ENCODE data around the gene AUTS2.

AUTS2 gene

DNA sequence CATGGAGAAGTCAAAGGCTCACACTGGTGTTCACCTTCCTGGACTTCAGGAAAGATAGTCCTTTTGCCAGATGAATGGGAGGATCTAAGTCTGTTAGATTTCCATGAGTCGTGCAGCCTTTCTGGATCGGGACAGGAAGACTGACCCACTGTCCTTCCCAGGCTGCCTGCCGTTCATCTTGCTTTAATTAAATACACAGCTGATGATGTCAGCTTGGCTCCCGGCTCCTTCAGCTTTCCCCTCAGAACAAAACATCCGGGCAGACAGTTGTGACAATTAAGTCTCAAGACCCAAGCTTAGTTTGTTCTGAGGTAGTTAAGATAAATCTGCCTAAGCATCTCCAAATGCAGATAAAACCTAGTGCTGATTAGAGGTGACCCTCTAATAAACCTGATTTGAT lies 58.6 kb downstream of the AUTS2 start:
- no peak for DNase-seq (ENCODE audit: low read depth)

DNA sequence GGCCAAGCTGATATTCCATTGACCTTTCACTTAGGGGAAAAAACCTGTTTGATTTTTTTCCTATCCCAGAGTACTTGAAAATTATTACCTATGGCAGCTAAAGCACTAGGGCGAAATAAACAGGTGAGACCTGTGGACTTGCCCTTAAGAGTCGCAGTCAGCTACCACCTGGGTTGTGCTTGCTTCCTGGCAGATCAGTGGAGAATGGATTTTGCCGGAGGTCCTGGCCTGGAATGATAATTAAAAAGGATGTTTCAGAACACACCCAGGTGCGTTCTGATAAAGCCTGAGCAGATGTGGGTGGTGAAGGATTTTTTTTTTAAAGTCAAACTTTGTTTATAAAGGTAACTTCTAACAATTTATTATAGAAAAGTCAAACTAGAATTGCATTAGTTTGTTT lies 59.1 kb downstream of the AUTS2 start:
- no peak for DNase-seq (ENCODE audit: low read depth)

DNA sequence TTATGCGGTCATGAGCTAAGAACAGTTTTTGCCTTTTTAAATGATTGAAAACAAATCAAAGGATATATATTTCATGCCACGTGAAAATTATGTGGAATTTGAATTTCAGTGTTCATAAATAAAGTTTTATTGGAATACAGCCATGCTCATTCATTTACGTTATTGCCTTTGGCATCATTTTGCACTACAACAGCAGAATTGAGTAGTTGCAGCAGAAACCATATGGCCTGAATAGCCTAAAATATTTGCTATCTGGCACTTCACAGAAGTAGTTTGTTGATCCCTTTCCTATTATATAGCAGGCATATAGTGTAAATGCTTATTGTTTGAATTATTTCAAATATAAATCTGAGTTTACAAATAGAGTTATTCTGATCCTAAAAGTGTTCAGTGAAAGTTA lies 59.7 kb downstream of the AUTS2 start:
- DNase-seq (ENCODE audit: low read depth): no peak

DNA sequence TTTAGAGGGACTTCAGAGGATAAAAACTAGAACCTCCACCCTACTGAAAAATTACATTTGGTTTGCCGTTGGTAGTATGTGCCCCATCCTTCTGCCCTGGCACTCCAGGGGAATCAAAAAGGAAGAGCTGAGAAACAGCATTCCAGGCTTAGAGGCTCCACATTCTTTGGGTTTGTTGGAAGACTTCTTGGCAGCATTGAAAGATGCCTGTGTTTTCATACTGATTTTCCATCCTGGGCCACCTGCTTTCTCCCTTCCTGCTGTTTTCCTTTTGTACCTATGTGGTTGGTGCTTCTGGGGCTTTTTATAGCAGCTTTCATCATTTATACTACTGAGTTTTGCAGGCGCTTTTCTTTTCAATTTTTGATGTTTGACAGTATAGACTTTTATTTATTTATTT lies 61.7 kb downstream of the AUTS2 start:
- no peak for DNase-seq (ENCODE audit: low read depth)

DNA sequence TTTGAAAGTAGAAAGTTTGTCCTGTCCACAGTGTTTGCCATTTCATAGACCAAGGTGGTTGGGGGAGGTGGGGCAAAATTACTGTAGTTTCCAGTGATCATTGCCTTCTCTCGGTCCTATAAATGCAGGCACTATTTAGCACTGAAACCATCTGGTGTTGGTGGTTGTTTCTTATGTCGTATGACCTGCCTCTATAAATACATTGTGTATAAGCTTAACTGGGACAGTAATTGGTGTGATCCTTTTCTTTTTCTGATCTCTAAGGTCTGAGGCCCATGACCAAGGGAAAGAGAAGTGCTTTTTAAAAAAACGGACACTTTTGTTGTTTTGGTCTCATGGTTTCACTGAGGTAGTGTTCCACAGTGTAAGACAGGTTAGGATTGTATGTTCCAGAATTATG lies 63.1 kb downstream of the AUTS2 start:
- DNase-seq (ENCODE audit: low read depth): no peak

DNA sequence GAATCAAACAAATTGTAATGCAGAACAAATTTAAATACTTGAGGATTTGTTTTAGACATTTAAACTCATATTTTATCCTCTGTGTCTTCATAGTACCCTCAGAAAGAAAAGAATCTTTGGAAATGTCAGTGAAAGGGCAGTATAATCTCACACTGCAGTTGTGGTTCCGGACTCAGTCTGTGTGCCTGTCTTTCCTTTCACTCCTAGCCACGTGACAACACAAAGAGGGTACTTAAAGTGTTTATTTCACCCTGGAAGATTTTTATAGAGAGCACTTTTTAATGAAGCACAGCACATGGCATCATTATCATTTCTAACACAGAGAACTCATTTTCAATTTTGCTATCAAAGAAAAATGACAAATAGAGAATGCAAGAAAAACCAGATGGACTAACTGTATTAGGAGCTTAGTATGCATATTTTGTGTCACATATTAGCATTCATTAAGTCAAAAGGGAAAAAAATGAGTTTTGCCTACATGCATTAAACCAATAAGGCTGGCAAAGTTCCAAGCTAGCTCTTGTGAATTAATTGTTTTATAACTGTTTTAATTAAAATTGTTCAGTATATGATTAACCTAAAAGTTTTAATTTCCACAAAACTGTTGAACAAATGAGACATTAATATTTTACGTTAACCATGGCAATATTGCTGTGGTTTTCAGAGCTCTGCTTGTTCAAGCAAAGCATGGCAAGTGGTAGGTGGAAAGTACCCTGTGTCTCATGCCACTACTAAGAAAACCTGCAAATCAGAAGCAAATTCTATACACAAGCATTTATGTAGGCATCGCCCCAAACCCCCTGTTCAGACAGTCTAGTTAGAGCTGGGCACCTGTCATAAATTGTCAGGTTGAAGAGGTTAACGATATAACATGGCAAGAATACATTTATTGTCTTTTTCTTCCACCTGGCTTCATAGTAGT lies 65.9 kb downstream of the AUTS2 start:
- DNase-seq (ENCODE audit: low read depth): no peak

DNA sequence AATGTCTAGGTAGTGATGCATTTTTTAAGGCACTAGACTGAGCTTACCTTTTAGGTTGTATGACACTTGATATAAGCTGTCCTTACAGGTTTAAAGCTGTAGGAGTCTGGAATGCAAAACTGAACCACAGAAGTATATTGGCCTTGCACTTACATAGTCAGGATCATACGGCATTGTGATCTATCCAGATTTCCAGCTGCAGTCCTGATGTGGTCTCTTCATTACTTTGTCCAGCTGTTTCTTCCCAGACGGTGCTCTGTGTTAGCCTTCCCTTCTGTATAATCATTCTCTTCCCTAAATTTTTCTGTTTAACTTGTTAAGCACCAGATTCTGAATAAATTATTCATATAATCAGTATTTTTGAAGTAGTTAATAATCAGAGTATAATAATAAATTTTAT lies 67.1 kb downstream of the AUTS2 start:
- DNase-seq (ENCODE audit: low read depth): no peak

DNA sequence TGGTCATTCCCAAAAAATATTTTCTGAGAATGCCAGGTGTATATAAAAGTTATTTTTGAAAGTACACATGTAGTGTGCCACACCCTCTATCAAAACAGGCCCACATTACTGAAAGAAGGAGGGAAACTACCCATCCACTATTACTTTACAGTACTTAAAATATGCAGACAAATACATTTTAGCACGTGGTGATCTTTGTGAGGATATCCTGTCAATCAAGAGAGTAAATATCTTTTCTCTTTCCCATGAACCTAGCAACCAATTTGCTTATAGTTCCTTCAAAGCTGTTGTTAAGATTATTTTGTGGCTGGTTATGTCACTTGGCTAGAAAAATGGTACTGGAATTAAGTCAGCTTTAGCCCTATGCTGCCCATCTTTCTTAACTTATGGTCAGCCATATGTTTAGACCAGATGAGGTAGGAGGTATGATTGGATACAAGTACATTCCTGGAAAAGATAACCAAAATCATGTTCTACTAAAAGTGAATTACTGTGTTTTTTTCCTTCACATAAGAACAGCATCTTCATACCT lies 70.1 kb downstream of the AUTS2 start:
- no peak for DNase-seq (ENCODE audit: low read depth)

DNA sequence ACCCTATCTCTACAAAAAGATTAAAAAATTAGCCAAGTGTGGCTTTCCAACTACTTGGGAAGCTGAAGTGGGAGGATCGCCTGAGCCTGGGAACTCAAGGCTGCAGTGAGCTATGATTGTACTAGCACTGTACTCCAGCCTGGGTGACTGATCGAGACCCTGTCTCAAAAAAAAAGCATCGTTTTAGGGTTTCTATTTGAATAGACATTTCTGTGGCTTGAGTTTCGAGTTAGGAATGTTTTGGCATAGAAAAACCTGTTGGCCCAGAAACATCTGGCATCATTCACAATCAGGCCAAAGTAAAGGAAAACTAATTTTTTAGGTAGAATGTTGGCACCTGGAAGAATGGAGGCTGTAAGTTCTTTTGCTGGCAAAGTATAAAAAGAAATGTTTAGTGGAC lies 72.4 kb downstream of the AUTS2 start:
- DNase-seq (ENCODE audit: low read depth): no peak

DNA sequence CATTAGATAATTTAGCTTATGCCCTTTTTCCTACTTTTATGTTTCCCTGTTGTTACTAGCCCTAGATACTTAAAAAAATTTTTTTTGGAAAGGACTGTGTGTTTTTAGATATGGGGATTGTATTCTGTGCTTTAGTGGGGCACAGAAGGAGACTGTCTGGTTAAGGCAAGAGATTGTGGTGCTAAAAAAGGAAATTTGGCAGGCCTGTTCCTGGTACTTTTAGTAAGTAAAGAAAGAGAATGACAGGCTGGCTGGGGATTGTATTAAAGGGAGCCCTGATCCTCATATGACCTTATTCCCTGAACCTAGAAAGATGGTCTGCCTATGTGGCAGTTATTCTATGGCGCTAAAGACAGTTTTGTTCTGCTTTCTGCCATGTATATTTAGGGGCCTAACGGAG lies 74.8 kb downstream of the AUTS2 start:
- no peak for DNase-seq (ENCODE audit: low read depth)

DNA sequence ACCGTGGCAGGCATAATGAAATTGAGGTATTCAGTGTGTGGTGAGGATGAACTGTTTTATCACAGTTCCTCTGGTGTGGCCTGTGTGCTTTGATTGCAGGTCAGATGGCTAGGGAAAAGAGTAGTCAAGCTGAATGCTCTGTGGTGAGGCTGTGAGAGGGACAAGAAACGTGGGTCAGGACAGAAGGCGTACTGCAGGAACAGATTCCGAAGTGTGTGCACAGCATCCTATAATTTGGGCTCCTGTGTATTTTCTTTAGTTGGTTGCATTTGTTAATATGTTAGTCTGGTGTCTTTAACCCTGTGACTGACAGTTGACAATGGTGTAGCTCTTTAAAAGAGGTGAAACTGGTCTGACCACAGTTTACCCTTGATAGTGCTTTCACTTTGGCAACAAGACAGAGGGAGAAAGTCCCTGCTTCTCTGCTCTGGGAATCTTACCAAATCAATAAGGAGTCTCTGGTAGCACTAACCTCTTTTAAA lies 76.5 kb downstream of the AUTS2 start:
- no peak for DNase-seq (ENCODE audit: low read depth)

DNA sequence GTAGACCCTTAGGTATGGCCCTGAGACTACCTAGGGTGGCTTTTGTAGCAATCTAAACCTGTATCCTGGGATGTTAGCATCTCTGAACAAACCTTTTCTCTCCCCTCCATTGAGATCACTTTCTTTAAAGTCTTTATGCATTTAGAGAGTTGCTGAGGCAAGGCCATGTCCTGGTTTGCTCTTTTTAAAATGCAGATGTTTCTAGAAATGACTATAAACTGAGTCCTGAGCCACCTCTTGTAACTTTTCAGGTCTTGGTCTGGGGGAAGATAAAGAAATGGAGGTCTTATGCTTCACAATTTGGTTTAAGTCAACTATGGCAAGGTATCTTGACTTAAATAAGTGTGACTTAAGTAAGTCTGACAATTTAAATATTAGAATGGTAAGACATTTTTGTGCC lies 78.0 kb downstream of the AUTS2 start:
- no peak for DNase-seq (ENCODE audit: low read depth)

DNA sequence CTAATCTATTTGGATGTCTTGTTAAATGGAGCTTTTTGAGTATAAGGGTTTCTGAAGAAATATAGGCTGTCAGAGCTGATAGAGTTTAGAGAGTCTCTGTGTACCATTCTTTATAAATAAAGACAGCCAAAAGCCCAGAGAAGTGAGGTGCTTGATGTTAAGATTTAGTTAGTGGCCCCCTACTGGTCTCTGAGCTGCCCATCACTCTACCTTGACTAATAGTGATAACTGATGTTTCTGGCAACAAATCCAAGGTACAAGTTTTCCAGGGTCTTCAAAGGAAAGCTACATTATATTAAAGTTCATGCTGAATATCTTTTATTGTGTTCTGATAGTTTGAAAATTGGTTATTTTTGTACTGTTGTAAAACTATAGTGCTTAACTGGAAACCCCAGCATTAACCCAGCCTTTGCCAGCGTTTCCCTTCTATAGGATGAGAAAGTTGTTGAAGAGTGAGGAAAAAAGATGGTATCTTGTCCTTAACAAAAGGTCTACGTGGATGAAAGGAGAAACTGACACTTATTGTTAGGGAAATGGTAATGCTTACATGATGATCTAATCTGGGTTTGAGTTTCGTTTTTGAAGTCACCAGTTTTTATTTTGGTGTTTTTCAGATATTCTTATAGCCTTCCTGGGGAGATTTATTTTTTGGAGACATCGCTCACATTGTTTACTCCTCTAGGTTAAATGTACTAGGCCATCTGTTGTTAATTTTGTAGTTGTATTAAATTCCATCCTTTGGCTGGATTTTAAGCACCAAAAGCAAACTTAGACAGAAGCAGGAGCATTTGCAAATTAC lies 79.0 kb downstream of the AUTS2 start:
- no peak for DNase-seq (ENCODE audit: low read depth)

DNA sequence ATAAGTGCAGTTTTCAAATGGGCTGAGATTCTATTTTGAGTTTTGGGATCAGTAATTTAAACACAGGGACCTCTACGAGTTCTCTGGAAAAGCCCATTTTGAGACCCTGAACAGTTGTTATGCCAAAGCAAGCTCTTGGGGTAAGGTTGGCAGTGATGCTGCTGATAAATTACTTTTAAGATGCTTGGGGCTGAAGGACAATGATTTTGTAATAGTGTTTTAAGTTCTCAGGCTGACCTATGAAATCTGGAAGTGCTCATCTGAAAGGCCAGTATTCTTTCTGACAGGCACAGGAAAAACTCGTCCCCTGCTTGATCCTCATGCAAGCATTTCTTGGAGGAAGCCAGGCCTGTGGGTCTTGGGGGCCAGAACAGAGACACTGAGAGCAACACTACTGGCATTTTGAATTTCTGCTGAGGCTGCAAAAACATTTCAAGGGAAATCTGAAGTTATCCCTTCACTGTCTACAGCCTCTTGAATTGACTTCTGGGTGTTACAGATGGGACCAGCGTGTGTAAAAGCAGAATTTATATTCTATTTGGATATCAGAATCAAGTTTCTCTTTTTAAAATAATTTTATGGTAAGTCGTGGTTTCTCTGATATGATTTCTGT lies 79.7 kb downstream of the AUTS2 start:
- no peak for DNase-seq (ENCODE audit: low read depth)

DNA sequence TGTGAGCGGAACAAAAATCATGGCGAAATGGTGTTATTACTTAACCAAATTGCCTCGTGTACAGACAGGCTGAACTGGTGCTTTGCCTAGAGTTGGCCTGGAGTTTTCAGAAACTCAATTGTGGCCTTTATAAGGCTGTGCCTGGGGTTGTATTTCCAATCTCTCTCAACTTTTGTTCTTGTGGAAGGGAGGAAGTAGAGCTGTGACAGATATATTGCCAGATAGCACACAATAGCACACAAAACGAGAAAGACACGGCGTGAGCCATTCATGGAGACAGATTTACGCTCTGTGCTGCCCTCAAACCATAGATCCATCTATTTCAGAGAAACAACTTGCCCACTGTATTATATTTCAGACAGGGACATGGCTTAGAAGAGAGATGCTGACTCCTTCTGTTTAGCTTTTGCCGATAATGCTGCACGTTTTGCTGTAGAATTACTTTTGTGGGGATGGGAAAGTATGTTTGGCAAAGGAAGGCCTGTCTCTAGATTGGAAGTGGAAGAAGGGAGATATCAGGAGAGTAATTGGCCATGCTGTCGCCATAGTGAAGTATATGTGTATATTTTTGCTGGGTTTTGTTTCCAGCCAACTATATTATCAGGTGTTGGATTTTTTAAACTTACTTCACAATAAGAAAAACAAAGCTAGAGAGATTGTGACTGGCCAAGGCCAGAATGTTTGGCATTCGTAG lies 80.4 kb downstream of the AUTS2 start:
- no peak for DNase-seq (ENCODE audit: low read depth)

DNA sequence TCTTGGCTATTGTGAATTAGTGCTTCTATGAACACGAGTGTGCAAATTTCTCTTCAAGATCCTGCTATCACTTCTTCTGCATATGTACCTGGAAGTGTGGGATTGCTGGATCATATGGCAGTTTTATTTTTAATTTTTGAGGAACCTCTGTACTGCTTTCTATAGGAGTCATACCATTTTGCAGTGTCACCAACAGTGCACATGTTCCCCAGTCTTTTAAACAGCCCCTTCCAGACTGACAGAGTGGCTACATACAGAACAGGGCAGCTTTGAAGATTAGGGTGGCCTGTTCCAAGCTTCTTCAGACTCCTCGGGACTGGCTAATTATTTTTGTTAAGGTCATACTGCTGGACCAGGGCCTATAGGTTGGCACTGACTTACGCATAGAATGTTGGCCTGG lies 82.9 kb downstream of the AUTS2 start:
- DNase-seq (ENCODE audit: low read depth): no peak

DNA sequence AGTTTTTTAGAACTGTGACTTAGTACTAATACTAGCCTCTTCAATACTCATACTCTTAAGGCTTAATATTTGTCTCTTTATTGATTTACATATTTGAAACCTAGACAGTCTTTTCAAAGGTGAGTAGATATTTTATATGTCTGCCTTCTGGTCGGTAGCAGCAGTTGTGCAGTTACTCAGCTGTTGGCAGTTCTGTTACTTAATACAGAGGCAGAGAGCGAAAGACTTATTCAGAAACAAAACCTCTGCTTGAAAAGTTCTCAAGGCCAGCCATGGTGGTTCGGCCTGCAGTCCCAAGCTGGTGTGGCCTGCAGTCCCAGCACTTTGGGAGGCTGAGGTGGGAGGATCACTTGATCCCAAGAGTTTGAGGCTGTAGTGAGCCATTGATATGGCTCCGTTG lies 84.2 kb downstream of the AUTS2 start:
- no peak for DNase-seq (ENCODE audit: low read depth)

DNA sequence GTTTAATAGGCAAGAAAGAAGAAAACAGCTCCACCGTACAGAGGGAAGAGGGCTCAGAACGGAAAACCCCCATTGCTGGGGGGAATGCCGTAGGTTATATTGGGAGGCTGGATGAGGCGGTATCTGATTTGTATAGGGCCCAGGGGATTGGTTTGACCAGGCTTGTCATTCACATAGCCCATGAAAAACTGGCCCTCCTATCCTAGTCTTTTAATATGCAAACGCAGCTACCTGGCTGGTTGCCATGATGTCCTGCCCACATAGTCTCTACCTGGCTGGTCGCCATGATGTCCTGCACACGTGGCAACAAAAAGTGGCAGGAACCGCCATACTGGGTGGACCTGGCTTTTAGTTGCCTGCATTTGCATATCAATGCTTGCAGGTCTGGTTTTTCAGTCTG lies 84.7 kb downstream of the AUTS2 start:
- DNase-seq (ENCODE audit: low read depth): no peak

DNA sequence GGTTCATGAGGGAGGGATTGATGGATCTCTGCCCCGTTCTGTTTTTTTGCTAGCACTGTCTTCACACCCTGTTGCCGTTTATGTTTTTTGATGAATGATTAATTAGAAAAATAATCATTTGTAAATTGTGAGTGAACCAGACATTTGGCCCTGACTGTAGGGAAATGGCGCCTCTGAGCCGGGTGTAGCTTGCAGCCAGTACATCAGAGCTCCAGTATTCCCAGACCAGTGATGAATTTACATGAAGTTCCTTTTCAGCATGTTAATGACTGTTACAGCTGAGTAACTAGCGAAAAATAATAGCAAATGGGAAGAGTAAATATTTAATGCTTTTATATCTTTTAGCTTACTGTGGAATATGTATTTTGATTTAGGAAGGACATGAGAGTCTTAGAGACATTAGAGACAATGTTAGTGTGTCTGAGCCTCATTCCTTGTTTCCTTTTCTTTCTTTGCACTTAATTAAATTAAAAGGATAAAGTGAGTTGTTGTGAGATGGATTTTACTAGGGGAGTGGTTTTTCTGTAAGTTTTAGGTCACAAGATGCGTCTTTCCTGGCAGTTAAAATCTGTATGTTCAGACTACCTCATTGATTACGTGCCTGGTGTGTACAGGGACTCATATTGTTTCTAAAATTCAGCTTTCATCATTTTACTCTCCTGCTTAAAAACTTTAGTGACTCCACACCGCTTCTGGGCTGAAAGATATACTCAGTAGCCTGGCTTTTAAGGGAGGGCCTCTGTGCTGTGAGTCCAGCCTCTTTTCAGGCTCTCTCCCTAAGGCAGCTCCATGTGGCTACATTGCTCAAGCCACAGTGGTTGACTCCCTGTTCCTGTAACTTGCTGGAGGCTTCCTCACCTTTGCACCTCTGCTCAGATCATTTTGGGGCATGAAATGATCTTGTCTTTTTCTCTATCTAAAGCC lies 86.4 kb downstream of the AUTS2 start:
- DNase-seq (ENCODE audit: low read depth): no peak

DNA sequence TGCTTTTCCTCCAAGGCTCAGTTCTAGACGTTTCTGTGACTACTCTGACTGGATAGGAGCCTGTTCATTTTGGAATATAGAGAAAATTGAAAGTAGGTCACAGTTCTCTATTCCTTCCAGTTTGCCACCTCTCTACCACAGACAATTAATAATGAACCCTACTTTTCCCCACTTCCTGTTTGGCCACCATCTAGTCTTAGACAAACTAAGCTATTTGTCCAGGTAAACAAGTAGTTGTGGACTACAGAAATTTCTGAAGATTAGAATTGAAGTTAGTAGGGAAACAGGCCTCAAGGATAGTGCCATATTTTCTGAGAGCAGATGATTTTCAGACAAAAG lies 87.0 kb downstream of the AUTS2 start:
- no peak for DNase-seq (ENCODE audit: low read depth)

DNA sequence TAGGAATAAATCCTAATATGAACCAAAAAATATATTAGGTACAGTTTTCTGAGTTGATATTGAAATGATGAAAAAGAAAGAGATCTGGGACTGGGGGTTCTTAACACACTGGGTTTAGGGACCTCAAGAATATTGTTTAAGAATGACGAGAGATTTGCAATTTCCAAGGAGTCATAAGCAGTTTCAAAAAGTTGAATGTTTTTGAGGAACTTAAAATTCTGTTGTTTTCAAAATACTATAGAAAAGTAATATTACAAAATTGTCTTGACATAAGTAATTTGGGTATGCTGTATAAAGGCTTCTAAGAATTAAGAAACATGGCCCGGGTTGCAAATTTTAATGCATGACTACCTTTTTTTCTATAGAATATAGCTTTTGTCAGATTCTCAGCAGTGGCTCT lies 88.1 kb downstream of the AUTS2 start:
- no peak for DNase-seq (ENCODE audit: low read depth)
